Umbilical cord (tissue), 2 donors: ENCODE measurements around the gene FAM124A. TPM values are rescaled to one million over a fixed set of nuclear protein-coding genes. Genes with fewer than 3 reads are reported as not detected.

Source experiments
- DNase-seq: peaks from one replicate; pipeline ENCODE4 v3.0.0-alpha.2; 2015; ENCODE audit warnings: low spot score
- total RNA-seq: library from RNA; depleted of rRNA; stranded (reverse); fragments of >200 nt; gene quantifications from one replicate; pipeline ENCODE4 v1.2.3, GENCODE V29; 2014; ENCODE audit warnings: low replicate concordance; ENCODE audit not compliant: insufficient read depth

Gene FAM124A
- total RNA-seq, 1 donor from 2014 or later = 3.6 TPM

DNA sequence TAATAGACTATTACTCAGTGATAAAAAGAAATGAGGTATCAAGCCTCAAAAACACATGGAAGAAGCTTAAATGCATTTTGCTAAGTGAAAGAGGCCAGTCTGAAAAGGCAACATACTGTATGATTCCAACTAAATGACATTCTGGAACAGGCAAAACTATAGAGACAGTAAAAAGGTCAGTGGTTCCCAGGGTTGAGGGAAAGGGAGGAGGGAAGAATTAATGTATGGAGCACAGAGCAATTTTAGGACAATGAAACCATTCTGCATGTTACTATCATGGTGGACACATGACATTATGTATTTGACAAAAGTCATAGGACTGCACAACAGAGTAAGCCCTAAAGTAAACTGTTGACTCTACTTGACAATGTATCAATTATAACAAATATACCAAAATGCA, 111.6 kb downstream of the FAM124A start:
- DNase-seq = no peak

Other genes starting within 250 kb of the FAM124A start
- 0.48 TPM for gene C13orf42, start 111.1 kb upstream of the FAM124A start, total RNA-seq
- gene SERPINE3, start 117.3 kb downstream of the FAM124A start, total RNA-seq = 4.3 TPM
- gene INTS6, start 230.6 kb downstream of the FAM124A start, total RNA-seq = 59.2 TPM